ENCODE data around the gene MYLK4.

Gene MYLK4

DNA sequence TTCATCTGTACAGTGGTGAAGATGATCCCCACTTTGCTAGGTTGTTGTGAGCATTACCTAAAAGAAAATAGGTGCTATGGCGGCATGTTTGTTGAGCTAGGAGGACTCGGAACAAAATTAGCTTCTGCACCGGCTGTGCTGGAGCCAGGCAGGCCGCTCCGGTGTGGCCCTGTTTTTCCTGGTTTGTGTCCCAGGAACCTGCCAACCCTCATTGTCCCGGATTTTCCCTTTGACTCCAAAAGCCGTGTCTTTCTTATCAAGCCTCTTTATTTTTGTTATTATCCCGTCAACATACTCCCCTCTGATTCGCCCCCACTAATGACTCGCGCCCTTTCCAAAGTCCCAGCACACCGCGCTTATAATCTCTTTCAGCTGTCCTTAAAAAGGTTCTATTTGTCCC is 117.0 kb downstream of the MYLK4 start:
- no peak for TF ChIP-seq POLR2AphosphoS5 (IDR thresholded peaks at IDR 0.05; ENCODE audit: low read depth, low read length)
- no peak for TF ChIP-seq FOXP2 (optimal IDR thresholded peaks at IDR 0.05; ENCODE audit: borderline replicate concordance, extremely low read depth, extremely low read length, insufficient read depth)
- TF ChIP-seq, protein P1, sequence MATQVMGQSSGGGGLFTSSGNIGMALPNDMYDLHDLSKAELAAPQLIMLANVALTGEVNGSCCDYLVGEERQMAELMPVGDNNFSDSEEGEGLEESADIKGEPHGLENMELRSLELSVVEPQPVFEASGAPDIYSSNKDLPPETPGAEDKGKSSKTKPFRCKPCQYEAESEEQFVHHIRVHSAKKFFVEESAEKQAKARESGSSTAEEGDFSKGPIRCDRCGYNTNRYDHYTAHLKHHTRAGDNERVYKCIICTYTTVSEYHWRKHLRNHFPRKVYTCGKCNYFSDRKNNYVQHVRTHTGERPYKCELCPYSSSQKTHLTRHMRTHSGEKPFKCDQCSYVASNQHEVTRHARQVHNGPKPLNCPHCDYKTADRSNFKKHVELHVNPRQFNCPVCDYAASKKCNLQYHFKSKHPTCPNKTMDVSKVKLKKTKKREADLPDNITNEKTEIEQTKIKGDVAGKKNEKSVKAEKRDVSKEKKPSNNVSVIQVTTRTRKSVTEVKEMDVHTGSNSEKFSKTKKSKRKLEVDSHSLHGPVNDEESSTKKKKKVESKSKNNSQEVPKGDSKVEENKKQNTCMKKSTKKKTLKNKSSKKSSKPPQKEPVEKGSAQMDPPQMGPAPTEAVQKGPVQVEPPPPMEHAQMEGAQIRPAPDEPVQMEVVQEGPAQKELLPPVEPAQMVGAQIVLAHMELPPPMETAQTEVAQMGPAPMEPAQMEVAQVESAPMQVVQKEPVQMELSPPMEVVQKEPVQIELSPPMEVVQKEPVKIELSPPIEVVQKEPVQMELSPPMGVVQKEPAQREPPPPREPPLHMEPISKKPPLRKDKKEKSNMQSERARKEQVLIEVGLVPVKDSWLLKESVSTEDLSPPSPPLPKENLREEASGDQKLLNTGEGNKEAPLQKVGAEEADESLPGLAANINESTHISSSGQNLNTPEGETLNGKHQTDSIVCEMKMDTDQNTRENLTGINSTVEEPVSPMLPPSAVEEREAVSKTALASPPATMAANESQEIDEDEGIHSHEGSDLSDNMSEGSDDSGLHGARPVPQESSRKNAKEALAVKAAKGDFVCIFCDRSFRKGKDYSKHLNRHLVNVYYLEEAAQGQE (IDR thresholded peaks at IDR 0.05; ENCODE audit: insufficient read depth in 1 of 2, low read depth in 2 of 2, low read length in 2 of 2), result no peak
- TF ChIP-seq TAF1 (IDR thresholded peaks at IDR 0.05; ENCODE audit: borderline replicate concordance, insufficient read depth, low read length), result no peak
- no peak for TF ChIP-seq SIN3A (IDR thresholded peaks at IDR 0.05; ENCODE audit: borderline replicate concordance, insufficient read depth, low read length)

DNA sequence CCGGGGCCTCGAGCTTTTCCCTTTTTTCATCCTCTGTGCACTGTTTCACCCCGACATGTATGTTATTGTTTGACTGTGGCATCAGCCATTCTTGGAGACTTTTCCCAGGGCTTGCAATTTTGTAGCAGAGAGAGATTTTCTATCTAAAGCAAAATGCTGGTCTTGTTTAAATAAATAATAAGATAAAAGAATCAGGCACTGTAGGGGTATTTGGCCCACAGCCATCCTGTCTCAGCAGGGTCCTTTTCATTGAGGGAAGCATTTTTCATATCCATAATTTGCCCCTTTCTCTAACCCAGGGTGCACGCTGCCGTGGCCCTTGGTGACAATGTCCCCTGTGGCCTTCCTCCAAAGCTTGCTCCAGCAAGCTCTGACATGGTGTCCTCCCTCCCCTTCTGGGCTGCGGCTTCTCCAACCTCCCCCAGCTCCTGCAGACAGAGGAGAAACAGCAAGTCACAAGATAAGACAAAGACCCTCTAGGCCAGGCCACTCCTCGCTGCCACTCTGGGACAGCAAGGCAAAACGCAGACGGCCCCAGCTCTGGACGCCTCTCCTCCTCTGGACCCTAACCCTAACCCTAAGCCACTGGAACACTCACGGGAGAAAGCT is 117.6 kb downstream of the MYLK4 start:
- TF ChIP-seq, protein P1 (IDR thresholded peaks at IDR 0.05; ENCODE audit: insufficient read depth in 1 of 2, low read depth in 2 of 2, low read length in 2 of 2), result no peak
- no peak for TF ChIP-seq SIN3A (IDR thresholded peaks at IDR 0.05; ENCODE audit: borderline replicate concordance, insufficient read depth, low read length)
- no peak for TF ChIP-seq POLR2AphosphoS5 (IDR thresholded peaks at IDR 0.05; ENCODE audit: low read depth, low read length)
- TF ChIP-seq FOXP2 (optimal IDR thresholded peaks at IDR 0.05; ENCODE audit: borderline replicate concordance, extremely low read depth, extremely low read length, insufficient read depth), result no peak
- TF ChIP-seq TAF1 (IDR thresholded peaks at IDR 0.05; ENCODE audit: borderline replicate concordance, insufficient read depth, low read length), result no peak

DNA sequence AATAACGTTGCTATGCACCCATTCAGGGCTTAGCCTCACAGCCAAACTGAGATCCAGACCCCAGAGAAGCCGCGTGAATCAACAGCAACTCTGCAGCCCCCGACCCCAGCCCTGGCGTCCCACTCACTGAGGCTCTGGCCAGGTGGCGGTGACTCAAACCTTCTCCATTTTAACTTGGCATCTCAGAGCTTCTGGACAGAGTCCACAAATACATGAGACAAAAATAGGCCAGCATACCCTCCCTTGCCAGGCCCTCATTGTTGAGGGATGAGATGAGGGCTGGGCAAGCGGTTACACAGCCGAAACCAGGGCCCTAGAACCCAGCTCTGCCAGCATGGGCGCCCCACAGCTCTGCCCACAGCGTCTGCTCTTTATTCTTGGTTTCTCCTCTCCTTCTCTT is 118.4 kb downstream of the MYLK4 start:
- TF ChIP-seq SIN3A (IDR thresholded peaks at IDR 0.05; ENCODE audit: borderline replicate concordance, insufficient read depth, low read length) (no peak), TAF1 (IDR thresholded peaks at IDR 0.05; ENCODE audit: borderline replicate concordance, insufficient read depth, low read length) (no peak), FOXP2 (optimal IDR thresholded peaks at IDR 0.05; ENCODE audit: borderline replicate concordance, extremely low read depth, extremely low read length, insufficient read depth) (no peak), POLR2AphosphoS5 (IDR thresholded peaks at IDR 0.05; ENCODE audit: low read depth, low read length) (no peak)
- TF ChIP-seq, protein P1 (IDR thresholded peaks at IDR 0.05; ENCODE audit: insufficient read depth in 1 of 2, low read depth in 2 of 2, low read length in 2 of 2), result no peak

DNA sequence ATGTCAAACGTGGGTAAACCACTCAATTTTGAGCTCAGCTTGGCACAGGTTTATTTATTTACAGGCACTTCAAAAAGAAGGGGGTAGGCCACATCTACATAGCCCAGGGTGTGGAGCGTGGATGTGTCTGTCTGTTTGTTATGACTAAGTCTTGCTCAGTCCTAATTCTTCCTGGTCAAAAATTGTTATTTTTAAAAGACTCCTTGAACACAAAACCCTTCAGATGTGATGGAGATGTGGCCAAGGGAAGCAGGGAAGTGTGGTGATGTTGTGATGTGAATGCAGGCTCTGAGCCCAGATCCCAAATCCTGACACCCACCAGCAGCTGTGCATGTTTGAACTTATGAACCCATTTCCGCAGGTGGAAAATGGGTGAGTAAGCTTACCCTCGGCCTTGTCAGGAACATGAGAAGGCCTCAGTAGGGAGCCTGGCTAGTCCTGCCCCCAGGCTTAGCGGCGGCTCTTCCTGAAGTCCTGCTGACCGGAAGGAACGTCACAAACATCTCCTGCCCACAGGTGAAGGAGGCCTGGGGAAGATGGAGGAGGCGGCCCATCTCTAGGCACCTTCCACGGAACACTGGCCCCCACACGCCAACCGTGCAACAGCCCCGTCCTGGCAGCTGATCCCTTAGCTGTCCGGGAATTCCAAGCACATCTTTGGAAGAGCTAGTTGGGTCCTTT is 119.7 kb downstream of the MYLK4 start:
- TF ChIP-seq POLR2AphosphoS5 (IDR thresholded peaks at IDR 0.05; ENCODE audit: low read depth, low read length) (no peak), SIN3A (IDR thresholded peaks at IDR 0.05; ENCODE audit: borderline replicate concordance, insufficient read depth, low read length) (peak; percentile 79; the same call in 1 of the 2 replicates), FOXP2 (optimal IDR thresholded peaks at IDR 0.05; ENCODE audit: borderline replicate concordance, extremely low read depth, extremely low read length, insufficient read depth) (peak; percentile 70), TAF1 (IDR thresholded peaks at IDR 0.05; ENCODE audit: borderline replicate concordance, insufficient read depth, low read length) (no peak)

DNA sequence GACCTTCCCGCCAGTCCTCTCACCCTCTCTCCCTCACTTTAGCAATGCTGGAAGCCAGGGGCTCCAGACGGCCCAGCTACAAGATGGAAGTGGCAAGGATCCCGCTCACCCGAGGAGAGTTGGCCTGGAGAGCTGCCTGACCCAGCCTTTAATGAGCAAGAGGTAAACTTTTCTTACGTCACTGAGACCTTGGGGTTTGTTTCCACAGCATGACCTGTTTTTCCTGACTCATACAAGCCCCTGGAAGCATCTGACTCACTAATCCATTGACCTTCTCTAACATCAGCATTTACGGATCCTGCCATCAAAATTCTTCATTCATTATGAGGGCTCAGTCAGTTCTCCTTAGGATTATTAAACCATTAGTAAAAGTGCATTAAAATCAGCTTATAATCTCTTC is 120.4 kb downstream of the MYLK4 start:
- TF ChIP-seq POLR2AphosphoS5 (IDR thresholded peaks at IDR 0.05; ENCODE audit: low read depth, low read length) (no peak), TAF1 (IDR thresholded peaks at IDR 0.05; ENCODE audit: borderline replicate concordance, insufficient read depth, low read length) (no peak), FOXP2 (optimal IDR thresholded peaks at IDR 0.05; ENCODE audit: borderline replicate concordance, extremely low read depth, extremely low read length, insufficient read depth) (peak; percentile 52)
- TF ChIP-seq, protein P1 (IDR thresholded peaks at IDR 0.05; ENCODE audit: insufficient read depth in 1 of 2, low read depth in 2 of 2, low read length in 2 of 2), result peak in 1 of 2 experiments; percentile 50; a peak in 1 of 4 replicates

Measured in PFSK-1 (cell line).